Left renal cortex interstitium (tissue), 4 donors: ENCODE measurements around the gene CHST9. TPM values are rescaled to one million over a fixed set of nuclear protein-coding genes. Genes with fewer than 3 reads are reported as not detected.
A peak's percentile ranks its signal among the peaks of the same experiment; 100 is the strongest.

Experiments
- DNase-seq, 4 donors: peaks; one replicate each; pipeline ENCODE4 v3.0.0-alpha.2; 2013; ENCODE audit warnings: low read depth in 4 of 4, low spot score in 2 of 4, missing footprints in 1 of 4
- polyA plus RNA-seq, 4 donors: library from polyadenylated mRNA; unstranded; fragments of 120-200 nt; gene quantifications; one replicate each; pipeline ENCODE4 v1.2.1, GENCODE V29; 2013; ENCODE audit not compliant: insufficient read length in 4 of 4

CHST9 gene
- polyA plus RNA-seq, 4 donors: 3.7 to 6.1 (median 4.4) TPM

DNA sequence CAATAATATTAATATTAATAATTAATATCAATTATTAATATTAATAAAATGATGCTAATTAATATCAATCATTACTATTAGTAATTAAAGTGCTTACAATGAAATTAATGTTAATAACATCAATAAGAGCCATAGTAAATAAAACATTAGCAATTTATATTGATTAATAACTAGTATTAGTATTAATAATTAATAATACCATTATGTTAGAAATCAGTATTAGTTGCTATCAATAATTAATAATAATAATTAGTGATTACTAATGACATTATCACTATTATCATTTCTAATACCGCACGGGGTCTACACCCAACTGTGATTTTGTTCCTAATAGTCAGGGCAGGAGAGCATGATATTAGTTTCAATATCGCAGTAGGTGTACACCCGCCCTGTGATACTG is 296.8 kb downstream of the CHST9 start:
- DNase-seq: no peak

DNA sequence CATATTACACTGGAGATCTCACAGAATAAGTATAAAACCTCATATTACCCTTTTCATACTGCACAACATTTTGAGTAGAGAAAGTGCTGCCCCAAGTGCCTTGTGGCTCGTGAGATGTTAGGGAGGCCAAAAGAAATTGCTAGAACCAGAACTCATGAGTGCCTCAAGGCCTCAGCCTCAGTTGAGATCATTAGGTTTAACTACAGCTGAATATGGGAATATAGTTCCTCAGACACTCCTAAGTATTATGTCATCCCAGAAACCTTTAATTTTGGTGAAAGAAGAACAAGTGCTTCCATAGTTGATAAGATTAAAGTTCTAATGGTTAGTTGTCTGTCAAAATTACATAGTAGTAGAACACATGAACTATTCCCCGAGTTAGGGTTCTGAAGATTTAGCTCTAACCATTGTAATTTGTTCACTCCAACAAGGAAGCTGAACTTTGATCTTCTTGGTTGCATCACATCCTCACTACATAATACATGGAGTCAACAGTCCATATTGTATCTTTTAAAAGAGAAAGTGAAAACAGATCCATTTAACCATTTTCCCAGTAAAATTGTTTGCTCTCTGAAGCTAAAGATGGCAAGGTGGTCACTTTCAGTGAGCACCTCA is 310.0 kb downstream of the CHST9 start:
- DNase-seq: no peak

DNA sequence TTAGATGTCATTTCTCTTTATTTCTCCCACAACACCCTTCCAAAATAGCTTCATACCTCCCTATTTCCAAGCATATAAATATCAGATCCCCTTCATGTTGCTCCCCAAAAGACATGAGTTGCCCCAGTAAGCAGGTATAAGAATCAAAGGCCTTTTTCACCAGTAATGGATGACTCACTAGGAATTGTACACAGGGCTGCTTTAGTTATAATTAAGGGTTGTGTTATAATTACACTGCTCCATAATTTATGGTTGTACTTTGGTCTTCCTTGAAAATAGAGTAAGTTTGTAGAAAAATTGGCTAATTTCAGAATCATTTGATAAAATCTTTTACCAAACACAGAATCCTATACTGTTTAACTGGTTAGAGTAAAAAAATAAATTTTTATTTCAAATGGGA is 310.8 kb downstream of the CHST9 start:
- DNase-seq: no peak

DNA sequence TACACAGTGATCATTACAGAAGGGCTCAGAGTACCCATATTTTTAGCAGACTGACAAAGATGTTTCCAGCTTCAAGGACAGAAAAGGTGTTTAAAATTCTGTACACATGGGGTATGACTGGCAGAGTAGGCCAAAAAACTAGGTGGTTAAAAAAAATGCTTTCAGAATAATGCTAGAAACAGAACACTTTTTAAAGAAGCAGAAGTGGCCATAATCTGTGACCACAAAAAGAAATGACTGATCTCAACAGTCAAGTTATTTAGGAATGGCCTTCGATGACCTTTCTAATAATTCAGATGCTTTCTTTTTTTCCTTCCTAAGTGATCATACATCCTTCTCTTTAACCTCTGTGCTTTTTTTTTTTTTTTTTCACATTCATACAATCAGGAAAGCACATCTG is 315.5 kb downstream of the CHST9 start:
- DNase-seq: no peak

DNA sequence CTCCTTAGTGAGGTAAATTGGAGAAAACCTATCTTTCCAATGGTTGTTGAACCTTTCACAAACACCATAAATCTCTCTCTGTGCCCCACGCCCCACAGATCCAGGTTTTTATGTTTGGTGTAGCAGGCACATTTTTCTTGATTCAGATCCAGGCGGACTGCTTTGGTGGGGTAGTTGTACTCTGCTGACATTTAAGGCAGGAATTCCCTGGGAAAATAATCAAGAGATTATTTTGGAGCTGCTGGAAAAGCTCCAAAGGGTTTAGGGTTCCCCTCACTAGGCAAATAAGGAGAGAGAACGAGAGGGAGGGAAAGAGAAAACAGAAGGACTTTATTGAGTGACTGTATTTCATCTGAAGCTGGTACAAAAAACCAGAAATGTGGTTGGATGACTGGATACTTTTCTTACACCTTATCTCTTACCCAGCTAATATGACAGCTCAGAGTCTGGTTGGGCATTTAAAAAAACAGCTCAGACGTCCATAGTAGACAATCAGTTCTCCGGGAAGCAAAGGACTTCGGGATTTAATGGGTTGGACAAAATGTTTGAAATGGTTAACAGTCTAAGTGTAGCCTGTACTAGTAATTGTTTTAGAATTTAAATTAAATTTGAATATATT is 316.0 kb downstream of the CHST9 start:
- peak in 2 of 4 donors; percentile 66 to 70 for DNase-seq

DNA sequence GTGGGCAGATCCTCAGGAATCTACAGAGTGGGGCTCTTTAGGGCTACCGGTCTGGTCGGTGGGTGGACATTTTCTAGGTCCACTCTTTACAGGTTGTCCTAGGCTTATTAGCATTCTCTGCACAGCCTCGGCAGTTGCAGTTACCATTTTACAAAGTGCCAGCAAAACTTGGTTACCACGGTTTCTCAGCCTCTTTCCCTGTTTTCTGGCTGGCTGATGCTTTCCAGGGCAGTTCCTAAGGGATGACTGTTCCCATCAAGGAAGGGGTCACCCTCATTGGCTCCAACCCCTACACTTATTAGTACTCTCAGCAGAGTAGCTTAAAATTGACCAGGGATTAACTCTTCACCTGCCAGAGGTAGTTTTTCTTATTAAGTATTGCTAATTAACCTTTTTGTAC is 317.6 kb downstream of the CHST9 start:
- DNase-seq: no peak

DNA sequence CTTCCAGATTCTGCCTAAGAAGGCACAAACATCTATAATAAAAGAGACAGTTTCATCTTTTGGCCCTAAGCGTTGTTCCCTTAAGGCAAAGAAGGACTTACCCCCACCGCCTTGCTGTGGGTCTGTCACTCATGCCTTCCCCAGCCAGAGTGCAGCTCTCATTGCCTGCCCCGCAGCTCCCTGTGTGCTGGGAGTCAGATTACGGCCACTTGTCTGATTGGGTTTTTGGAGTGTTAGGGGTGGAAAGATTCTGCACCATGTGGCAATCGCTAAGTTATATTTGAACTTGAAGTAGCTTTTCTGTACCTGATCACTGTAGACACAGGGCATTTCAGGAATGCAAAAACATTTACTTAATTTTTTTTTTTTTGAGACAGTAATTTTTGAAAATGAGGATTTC is 319.6 kb downstream of the CHST9 start, which contains the start of gene AQP4:
AQP4 (minus strand) TSS at position 151 of the 400 bp plus-strand sequence; CDS start at position 133, 18 bp downstream.
- DNase-seq: no peak

DNA sequence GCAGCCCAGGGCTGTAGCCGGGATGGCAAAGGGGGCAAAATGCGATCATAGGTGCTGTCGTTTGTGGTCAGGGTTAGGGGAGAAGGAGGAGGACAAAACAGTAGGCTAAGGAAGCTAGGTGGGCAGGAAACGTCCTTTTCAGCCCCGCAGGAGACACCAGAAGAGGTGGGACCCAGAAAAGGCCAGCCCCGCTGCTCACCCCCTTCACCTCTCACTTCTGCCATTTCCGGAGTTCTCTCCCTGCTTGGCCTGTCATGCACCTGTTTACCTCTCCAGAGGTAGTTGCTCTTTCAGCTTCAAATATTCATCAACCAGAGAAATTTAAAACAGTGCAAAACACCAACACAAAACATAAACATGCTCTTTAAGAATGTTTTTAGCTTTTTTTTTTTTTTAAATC is 320.4 kb downstream of the CHST9 start:
- DNase-seq: no peak

DNA sequence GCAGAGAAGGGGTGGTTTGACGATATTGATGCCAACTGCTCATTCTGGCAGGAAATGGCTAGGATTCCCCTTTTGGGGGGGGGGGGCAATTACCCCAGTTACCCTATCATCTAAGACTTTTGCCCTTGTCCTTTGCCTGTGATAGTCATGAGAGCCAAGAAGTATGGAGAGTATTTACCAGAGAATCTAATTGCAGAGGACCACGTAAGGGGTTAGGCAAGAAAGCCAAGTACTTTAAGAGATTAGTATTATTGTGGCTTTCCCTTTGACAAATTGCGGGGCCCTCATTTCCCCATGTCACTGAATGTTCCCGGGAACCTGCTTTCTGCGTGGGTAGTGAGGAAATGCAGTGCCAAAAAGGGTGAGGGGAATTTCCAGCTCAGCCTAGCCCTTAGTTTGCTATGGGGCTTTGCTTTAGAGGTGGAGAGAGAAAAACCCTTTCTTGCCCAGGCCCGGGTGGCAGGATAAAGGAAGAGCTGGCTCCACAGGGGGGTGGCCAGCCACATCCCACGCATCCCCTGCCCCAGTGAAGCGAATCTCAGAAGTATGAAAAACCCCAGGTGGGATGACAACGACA is 321.1 kb downstream of the CHST9 start:
- no peak for DNase-seq

DNA sequence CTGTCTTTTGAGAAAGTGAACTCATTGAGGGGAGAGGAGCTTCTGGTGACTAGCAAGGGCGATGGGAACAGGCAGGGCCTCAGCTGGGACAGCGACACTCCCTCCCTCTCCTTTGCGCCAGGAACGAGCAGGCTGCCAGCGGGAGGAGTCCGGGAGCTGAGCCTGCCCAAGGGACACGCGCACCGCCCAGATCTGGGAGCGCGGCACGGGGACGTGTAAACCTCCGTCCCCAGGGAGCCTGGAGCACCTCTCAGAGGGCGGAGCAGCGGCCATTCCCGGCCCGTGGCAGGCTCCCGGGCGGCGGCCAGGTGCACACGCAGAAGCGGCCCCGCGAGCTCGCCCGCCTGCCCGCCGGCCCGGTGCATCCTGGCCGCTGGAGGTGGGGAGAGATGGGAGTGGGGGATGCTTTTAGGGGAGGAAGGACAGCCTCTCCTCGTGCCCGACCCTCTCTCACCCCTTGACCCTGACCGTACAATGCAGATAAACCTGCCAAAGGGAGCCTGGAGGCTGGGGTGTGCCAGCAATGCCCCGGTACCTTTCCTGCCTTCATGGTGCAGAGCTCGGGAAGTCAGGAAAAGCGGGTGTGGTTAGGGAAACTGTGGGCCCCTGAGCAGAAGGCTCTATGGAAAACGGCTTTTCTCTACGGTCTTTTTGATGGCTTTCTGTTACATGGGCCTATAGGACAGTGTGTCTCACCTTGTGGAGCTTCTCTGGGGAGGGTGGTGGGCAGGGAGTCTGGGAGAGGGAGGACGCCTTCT is 321.8 kb downstream of the CHST9 start:
- no peak for DNase-seq

DNA sequence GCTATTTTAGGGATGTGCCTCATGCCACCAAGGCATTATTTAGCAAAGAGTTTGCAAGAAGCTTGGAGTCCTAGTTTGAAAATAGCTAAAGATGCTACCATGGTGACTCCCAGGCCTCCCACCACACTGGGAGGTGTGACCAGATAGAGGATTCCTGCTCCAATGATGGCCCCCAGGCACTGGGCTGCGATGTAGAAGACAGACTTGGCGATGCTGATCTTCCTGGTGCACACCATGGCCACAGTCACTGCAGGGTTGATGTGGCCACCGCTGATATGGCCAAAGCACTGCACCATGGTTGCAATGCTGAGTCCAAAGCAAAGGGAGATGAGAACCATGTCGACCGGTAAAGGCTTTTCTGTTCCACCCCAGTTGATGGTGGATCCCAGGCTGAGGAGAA is 323.0 kb downstream of the CHST9 start:
- no peak for DNase-seq
